ENCODE data around the gene JUP. TPM values are rescaled to one million over a fixed set of nuclear protein-coding genes. Genes with fewer than 3 reads are reported as not detected.

Gene JUP
- total RNA-seq, 4 donors from 2014 or later: 42.9 to 57.7 (median 51.6) TPM

GRCh38 chr17:41737680-41738023 is 48.9 kb downstream of the JUP start:
- TF ChIP-seq EP300 (IDR thresholded peaks at IDR 0.05) (no peak), CTCF (IDR thresholded peaks at IDR 0.05) (no peak), POLR2A (IDR thresholded peaks at IDR 0.05) (no peak)
- Histone ChIP-seq H3K9me3 (no peaks in the 10 kb centered on the region), H3K4me3 (no peak overlapping the region), H3K4me1 (peaks cover 0 to 26% (median 11%) of the 10 kb centered on the region in 4 donors), H3K27me3 (peaks cover 0 to 53% of the 10 kb centered on the region in 2 donors), H3K36me3 (no peaks in the 10 kb centered on the region), H3K27ac (no peak overlapping the region)
- no peak for DNase-seq (ENCODE audit: low spot score in 2 of 2)
- WGBS, 2 donors: 40 to 56% methylated on average over 5 of the region's 5 CpGs

- Histone ChIP-seq H3K4me3 (no peak overlapping the region), H3K27me3 (peaks cover 0 to 58% of the 10 kb centered on the region in 2 donors), H3K9me3 (no peaks in the 10 kb centered on the region), H3K36me3 (no peaks in the 10 kb centered on the region), H3K27ac (no peak overlapping the region), H3K4me1 (peaks cover 0 to 26% (median 11%) of the 10 kb centered on the region in 4 donors)
- TF ChIP-seq POLR2A (IDR thresholded peaks at IDR 0.05): no peak
- no peak for TF ChIP-seq CTCF (IDR thresholded peaks at IDR 0.05)
- TF ChIP-seq EP300 (IDR thresholded peaks at IDR 0.05): no peak
- DNase-seq (ENCODE audit: low spot score in 2 of 2): no peak
- 64 to 68% methylated on average over 17 of the region's 17 CpGs for WGBS, 2 donors
Measured at GRCh38 chr17:41736983-41737679, 49.4 kb downstream of the JUP start.

GRCh38 chr17:41735744-41736143 is 50.8 kb downstream of the JUP start:
- no peaks in the 10 kb centered on the region for H3K36me3 ChIP-seq

GRCh38 chr17:41734949-41735313 is 51.6 kb downstream of the JUP start:
- DNase-seq (ENCODE audit: low spot score in 2 of 2): no peak
- WGBS, 2 donors: 4 to 5% methylated on average over 22 to 23 of the region's 23 CpGs
- Histone ChIP-seq H3K27me3 (peaks cover 0 to 65% of the 10 kb centered on the region in 2 donors), H3K27ac (no peak overlapping the region), H3K4me3 (peak overlapping the region in 3 of 4 donors; percentile 35 to 48 (median 43)), H3K36me3 (no peaks in the 10 kb centered on the region), H3K4me1 (peaks cover 0 to 26% (median 11%) of the 10 kb centered on the region in 4 donors), H3K9me3 (no peaks in the 10 kb centered on the region)
- TF ChIP-seq CTCF (IDR thresholded peaks at IDR 0.05): no peak
- no peak for TF ChIP-seq EP300 (IDR thresholded peaks at IDR 0.05)
- TF ChIP-seq POLR2A (IDR thresholded peaks at IDR 0.05): no peak

More at GRCh38 chr17:41735744-41736143, 50.8 kb downstream of the JUP start:
- Histone ChIP-seq H3K4me1 (peaks cover 0 to 26% (median 11%) of the 10 kb centered on the region in 4 donors), H3K4me3 (no peak overlapping the region), H3K9me3 (no peaks in the 10 kb centered on the region), H3K27me3 (peaks cover 0 to 65% of the 10 kb centered on the region in 2 donors), H3K27ac (no peak overlapping the region)
- 83 to 89% methylated on average over 4 of the region's 4 CpGs for WGBS, 2 donors
- TF ChIP-seq CTCF (IDR thresholded peaks at IDR 0.05) (no peak), EP300 (IDR thresholded peaks at IDR 0.05) (no peak), POLR2A (IDR thresholded peaks at IDR 0.05) (no peak)
- DNase-seq (ENCODE audit: low spot score in 2 of 2): no peak

- Histone ChIP-seq H3K4me1 (peaks cover 0 to 26% (median 11%) of the 10 kb centered on the region in 4 donors), H3K27ac (no peak within 1 kb of the TSS), H3K9me3 (no peaks in the 10 kb centered on the region), H3K27me3 (peaks cover 0 to 65% of the 10 kb centered on the region in 2 donors), H3K36me3 (no peaks in the 10 kb centered on the region), H3K4me3 (peak within 1 kb of the TSS; percentile 8 to 48 (median 39))
- no peak for DNase-seq (ENCODE audit: low spot score in 2 of 2)
- 0 to 1% methylated on average over 46 to 73 of the region's 77 CpGs for WGBS, 2 donors
- TF ChIP-seq EP300 (IDR thresholded peaks at IDR 0.05) (no peak), CTCF (IDR thresholded peaks at IDR 0.05) (no peak), POLR2A (IDR thresholded peaks at IDR 0.05) (no peak)
Measured at GRCh38 chr17:41734139-41734948, 52.2 kb downstream of the JUP start, which contains the start of gene HAP1. TSS of gene HAP1 (minus strand) at chr17:41734643. CDS start at chr17:41734634, 9 bp downstream.
